ENCODE results near the gene TCTN3.
"Not testable (repeated sequence)": the region's sequence is repeated elsewhere in the genome, so short reads cannot be mapped to it uniquely, and the experiment has no call there.

The TCTN3 gene

DNA sequence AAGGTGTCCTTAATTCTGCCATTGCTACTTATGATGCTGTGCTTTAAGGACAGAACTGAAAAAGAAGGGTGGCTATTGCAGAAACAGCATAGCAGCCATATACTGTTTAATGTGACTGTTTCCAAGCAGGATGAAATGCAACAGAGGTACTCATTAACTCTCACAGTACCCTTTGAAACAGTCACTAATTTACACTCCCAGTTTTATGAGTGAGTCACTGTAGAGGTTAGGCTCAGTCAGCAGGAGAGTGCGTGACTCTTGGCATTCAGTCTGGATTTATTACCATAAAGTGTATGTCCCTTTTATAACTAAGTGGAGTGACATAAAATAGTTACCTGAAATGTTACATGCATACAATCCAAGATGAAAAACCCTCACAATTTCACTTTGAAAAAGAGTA, 64.9 kb downstream of the TCTN3 start:
- DNase-seq (ENCODE audit: low read depth): no peak

GRCh38 chr10:95626500-95626899, 67.2 kb downstream of the TCTN3 start:
- no peak for DNase-seq (ENCODE audit: low read depth)

GRCh38 chr10:95620415-95620814, 73.3 kb downstream of the TCTN3 start:
- not testable (repeated sequence) for DNase-seq (ENCODE audit: low read depth)

DNA sequence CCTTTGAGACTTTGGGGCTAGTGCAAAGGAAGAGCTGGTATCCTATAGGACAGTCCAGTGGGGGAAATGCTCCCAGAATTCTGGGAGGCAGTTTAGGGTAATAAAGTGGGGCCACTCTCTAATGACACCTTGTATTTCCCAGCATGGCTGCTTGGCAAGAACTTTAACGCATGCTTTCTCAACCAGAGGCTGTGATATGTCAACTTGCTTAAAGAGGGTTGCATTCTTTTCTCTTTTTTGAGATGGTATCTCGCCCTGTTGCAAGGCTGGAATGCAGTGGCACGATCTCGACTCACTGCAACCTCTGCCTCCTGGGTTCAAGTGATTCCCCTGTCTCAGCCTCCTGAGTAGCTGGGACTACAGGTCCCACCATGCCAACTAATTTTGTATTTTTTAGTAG, 75.6 kb downstream of the TCTN3 start:
- no peak for DNase-seq (ENCODE audit: low read depth)

GRCh38 chr10:95616446-95616845, 77.3 kb downstream of the TCTN3 start:
- no peak for DNase-seq (ENCODE audit: low read depth)

Measured in T-helper 22 cell (primary cell).